GM19324 (cell line): Measurements from ENCODE around the gene UNC93A.
"Not testable (repeated sequence)": the region's sequence is repeated elsewhere in the genome, so short reads cannot be mapped to it uniquely, and the experiment has no call there.

Experiments
- ATAC-seq: cut with Tn5 transposase; IDR thresholded peaks from one replicate; pipeline ENCODE4 v1.9.1; 2021; ENCODE audit warnings: mild to moderate bottlenecking, moderate library complexity; ENCODE audit not compliant: unreplicated experiment, low FRiP score

The UNC93A gene

DNA sequence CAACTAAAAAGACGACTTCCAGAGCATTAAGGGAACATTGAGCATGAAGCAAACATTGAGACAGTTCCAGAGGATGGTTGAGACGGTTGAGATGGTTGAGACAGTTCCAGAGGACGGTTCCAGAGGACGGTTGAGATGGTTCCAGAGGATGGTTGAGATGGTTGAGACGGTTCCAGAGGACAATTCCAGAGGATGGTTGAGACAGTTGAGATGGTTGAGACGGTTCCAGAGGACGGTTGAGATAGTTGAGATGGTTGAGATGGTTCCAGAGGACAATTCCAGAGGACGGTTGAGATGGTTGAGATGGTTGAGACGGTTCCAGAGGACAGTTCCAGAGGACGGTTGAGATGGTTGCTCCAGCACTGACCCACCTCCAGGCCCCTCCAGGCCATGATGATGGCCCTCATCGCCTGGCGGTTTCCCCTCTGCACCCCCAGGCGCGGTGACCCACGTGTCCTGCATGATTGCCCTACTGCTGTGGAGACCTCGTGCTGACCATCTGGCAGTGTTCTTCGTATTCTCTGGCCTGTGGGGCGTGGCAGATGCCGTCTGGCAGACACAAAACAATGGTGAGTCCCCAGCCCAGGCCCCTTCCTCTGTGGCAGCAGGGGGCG lies 16.3 kb downstream of the UNC93A start:
- no peak for ATAC-seq

DNA sequence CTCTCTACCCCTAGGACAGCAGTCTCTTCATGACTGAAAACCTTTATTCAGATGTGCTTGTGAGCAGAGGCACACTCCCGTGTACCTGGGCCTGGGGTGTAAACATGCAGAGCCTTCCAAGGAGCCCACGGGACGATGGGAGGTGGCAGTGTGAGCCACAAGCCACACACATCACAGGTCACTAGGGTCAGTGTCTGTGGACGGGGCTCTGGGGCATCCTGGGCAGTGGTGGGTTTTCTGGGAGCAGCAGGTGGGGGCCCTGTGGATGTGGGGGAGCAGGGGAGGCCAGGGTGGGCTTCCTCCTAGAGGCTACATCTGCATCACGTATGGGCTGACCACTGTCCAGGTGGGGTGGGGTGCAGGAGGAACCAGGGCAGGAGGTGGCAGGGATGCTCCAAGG lies 17.1 kb downstream of the UNC93A start:
- ATAC-seq, result no peak

DNA sequence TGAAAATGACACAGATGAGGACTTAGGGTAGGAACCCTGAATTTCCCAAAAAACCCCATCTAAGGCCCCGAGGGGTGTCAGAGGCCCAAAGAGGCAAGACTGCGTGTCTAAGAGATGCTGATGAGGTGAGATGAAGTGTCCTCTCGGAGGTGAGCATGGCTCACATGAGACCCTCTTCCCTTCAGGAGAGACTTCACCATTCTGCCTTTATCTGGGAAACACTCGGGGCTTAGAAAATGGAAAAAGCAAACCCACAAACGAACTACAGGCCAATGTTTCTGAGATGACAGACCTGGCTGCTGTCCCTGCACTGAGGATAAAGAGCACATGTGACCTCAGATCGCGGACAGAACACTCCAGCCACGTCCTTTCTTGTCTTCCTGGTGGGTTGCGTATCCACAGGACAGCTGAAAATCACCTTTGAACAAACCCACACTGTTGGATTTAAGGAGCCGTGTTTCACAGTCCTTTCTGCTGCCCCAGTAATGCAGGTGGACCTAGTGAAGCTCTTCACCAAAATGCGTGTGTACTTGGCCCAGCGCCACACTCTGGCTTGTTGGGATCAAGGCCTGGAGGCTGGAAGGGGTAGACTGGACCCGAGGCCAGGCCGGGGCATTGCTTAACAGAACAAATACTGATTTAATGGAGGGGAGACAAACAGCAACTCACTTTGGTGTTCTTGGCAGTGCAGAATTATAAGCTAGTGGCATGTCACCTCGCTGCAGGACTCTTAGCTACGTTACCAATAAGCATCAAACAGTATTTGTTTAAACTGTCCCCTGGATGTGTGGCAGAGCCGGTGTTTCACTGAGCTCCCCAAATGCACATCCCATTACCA lies 18.5 kb downstream of the UNC93A start:
- not testable (repeated sequence) for ATAC-seq

DNA sequence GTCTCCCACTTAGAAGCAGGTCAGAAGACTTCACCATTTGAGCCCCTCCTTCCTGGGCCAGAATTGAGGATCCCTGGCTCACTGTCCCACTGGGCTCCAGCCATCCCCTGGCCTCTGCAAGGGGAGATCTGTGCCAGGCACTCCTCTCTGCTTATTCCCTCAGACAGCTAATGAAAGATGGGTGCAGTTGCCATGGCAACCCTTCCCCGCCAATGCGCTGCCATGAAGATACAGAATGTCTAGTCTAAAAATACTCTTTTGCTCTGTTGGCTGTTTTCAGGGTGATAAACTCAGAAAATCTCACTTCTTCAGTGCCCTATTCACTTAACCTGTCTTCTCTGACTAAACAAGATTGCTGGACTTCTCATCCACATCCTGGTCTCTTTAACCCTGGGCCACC lies 20.2 kb downstream of the UNC93A start:
- no peak for ATAC-seq

DNA sequence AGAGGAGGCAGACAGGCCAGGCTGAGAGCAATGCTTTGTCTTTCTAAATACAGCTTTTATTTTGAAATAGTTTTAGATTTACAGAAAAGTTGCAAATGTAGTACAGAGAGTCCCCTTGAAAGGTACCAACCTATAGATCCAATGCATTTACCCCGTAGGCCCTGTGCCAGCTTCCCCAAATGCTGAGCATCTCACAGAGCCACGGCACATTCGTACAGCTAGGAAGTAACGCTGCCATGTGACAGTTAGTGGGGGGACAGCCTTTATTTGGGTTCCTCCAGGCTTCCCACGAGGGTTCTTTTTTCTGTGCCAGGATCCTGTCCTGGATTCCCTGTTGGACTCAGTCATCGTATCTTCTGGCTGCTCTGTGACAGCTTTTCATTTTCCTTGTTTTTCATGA lies 20.6 kb downstream of the UNC93A start:
- not testable (repeated sequence) for ATAC-seq

DNA sequence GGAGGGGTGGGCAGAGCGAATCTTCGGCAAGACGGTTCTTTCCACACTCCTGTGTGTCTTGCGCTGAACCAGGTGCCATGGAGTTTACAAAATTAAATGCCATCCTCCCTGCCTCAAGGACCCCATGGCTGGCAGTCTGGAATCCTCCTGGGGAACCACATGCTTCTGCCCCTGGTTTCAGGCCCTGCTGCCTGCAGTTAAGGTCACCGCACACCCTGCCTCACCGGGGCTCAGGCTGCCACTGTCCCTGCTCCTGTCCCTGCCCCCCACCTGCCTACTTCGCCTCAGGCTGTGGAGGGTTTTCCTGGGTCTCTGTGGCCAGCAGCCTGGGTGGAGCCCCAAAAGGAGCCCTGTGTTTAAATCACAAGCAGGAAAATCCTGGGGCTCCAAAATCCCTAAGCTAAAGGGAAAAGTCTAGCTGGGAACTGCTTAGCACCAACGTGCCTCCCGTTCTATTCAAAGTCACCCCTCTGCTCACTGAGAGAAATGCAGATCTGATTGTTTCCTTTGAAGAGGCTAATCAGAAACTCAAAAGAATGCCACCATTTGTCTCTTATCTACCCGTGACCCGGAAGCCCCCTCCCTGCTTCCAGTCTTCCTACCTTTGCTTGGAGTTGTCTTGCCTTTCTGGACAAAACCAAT lies 23.2 kb downstream of the UNC93A start:
- ATAC-seq, result no peak

DNA sequence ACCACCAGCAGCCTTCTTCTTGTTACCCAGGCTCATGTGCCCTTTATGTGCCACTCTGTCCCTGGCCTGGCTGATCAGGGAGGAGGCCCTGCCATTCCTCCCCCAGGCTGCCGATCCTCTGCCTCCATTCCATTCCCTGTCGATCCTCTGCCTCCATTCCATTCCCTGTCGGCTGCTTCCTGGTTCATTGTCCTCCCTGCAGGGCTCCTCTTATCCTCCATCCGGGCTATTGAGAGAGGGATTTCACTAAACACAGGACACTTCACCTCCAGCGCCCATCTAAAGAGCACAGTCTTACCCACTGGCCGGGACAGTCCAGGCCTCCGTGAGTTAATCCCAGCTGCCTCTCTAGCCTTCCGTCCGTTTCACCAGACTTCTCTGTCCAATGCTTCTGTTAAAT lies 26.1 kb downstream of the UNC93A start:
- no peak for ATAC-seq

DNA sequence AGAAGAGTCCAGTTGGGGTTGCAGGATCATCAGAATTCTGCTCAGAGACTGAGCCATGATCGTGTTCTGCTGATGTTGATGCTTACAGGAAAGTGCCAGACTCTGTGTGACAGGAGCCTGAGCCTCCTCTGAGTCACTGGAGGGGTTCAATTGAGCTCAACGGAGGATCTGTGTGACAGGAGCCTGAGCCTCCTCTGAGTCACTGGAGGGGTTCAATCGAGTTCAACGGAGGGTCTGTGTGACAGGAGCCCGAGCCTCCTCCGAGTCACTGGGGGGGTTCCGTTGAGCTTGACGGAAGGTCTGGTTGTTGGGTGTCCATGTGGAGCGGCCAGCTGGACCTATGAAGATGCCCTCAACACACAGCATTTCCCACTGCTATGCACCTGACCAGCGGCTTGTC lies 27.2 kb downstream of the UNC93A start:
- ATAC-seq, result not testable (repeated sequence)

DNA sequence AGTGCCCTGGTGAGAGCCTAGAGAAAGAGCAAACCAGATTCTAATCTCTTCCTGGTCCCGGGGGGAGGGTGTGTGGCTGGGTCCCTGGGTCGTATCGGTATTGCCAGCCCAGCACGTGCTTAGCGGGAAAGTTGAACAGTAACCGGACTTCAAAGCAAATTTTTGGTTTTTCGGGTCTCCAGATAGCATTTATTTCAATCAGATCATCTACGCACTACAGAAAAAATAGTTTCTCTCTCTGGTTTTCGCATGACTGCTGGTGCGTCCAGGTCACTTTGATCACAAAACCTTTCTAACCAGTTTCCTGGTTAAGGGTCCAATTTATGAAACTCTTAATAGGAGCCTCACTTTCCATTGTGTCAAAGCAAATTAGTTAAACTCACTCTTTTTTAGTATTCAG lies 27.7 kb downstream of the UNC93A start:
- not testable (repeated sequence) for ATAC-seq

DNA sequence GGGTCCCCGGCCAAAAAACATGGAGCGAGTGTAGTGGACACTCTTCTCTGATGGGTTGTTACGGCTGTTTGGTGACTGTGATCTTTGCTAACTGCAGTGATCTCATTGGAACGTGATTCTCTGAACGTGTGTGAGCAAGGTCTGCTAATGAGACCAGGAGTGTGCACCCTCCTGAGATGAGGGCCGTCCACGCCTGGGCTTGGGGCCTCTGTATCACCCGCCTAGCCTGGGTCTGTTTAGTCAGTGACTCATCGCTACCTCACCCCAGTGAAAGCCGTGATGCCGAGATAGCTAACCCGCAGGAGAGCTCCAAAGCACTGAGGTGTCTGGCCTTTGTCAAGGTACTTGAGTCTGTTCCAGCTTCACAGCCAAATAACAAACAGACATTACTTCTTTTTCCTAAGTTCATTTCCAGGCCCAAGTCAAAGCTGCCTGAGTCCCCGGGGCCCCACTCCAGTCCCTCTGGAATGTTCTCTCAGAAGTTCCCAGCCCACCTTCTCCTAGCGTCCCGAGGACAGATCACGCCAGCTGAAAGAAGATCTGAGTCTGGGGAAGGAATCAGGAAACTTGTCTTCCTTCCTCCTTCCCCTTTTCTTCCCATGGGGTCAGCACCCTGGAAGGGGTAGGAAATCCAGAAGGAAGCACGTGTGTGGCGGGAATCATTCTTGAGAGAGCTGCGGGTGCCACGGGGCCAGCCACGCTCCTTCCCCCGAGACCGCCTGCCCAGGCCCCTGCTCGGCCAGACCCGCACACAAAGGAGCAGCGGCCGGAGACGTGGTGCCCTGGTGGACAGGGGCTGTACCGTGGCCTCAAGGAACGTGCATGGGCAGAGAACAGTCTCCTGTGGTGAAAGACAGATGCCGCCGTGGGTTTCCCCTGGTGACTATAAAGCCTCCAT lies 29.0 kb downstream of the UNC93A start:
- ATAC-seq, result not testable (repeated sequence)

DNA sequence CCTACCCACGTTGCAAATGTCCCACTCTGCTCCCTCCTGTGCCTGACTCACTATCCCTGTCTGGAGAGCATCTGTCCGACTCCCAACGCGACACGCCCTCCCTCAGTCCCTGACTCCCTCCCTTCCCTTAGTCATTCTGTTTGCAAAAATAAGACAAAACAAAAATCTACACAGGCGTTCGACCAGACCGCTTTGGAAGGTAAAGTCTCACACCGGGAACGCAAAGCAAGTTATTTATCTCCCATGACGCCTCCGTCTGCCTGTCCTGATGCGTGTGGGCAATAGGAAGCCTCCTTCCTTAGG lies 29.6 kb downstream of the UNC93A start:
- ATAC-seq, result not testable (repeated sequence)

DNA sequence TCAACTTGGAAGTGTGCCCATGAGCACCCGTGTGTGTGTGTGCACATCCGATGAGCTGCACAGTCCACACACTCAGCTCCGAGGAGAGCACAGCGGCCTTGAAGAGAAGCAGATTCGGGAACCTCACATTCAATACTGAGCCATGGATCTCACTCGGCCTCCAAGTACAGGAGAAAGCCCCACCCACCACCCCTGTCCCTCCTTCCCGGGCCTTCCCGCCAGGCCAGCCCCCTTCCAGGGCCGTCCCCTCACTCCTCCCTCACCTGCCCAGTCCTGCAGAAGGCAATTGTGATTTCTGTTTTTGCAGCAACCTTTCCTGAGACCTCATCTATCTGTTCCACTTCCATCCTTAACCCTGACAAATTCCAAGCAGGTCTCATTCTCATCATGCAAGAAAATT lies 30.1 kb downstream of the UNC93A start:
- not testable (repeated sequence) for ATAC-seq

DNA sequence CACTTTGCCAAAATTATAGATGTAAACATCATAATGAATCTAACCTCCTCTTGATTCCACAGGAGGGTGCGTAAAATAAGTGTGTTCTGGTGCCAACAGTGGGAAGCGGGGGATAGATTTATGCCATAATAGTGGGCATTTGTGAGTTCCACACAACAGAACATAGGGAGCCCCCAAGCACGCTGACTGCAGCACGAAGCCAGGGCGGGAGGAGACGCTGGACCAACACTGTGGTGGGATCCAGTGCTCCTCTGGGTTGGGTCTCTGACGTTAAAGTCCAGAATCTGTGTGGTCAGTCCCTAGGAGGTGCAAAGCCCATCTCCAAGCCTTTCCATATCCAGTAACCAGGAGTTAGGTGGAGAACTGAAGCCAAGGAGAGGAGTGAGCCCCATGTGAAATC lies 32.0 kb downstream of the UNC93A start:
- no peak for ATAC-seq

DNA sequence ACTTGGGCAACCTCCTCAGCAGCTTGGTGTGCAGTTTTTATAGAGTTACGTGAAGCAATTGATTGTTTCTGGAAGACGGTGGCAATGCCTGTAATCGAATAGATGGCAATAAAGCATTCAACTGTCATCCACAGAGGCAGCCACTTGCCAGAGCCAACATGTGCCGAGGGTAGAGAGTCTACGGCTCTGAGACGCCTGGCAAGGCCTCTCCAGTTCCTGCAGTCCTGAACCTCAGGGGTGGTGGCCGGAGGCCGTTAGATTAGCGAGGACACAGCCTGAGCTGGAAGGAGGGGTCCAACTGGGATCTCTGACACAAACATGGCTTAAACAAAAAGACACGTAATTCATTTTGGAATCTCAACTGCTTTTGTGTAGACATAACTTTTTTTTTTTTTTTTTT lies 33.0 kb downstream of the UNC93A start:
- ATAC-seq, result no peak

DNA sequence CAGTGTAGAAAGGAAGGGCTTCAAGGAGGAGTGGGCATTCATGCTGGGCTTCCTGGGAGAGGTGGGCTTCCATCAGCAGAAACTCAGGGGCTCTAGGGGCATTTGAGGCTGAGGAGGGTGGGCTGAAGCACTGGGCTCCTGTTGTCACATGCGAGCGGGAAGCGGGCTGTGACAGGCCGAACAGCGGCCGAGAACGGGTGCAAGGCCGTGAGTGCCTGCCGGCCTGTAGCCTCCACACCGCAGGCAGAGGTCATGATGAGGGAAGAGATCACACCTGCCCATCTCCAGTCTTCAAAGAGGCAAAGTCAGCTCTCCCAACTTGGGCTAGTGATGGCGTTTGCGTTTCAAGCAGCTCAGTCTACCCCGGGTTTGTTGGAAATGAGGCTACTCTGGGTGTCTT lies 34.7 kb downstream of the UNC93A start:
- no peak for ATAC-seq

DNA sequence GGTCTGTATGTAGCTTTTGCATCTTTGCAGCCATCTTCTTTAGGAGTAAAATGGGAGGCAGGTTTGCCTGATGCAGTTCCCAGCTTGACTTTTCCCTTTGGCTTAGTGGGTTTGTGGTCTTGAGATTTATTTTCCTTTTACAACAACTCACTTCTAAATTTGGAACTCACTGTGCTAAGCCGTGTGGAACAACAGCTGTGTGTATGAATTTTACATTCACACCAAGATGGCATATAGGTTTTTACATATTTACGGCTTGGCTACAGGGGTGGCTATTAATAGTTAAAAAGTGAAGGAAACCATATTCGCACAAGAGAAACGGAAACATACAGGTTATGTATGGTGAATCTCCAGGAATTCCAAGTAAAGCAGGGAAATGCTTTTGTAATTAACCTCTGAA lies 36.3 kb downstream of the UNC93A start:
- ATAC-seq, result no peak

DNA sequence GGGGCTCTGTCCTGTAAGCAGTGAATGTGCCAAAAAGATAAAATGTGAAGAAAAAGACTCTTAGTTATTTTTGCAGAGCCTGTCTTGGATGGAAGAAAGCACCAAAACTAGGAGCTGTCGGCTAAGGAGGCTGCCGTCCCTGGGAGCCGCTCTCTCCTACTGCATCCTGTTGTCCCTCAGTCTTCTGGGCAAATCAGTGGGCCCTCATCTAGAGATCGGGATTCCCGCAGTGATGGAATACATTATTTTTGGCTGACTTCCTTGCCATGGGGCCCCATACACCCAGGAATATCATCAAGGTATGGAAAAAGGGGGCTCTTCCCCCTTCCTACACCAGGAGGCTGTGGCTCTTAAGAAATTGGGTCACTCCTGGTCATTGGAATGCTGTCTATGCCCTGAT lies 37.0 kb downstream of the UNC93A start:
- no peak for ATAC-seq

DNA sequence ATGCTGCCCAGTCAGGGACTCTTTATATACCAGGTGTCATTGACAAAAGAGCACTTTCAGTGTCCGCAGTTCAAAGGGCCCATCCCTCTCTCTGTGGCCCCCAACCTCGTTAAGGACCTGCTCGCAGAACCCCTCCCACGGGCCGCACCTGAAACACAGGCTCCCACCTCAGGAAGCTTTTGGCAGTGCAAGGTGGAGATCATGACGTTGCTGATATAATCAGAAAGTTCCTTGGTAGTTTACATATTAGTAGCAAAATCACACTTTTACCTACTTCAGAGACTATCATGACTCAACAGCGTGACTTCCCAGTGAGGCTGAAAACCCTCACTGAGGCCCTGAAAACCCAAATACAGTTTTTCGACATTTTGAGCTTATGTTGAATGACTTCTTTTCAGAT lies 37.9 kb downstream of the UNC93A start:
- ATAC-seq, result no peak

DNA sequence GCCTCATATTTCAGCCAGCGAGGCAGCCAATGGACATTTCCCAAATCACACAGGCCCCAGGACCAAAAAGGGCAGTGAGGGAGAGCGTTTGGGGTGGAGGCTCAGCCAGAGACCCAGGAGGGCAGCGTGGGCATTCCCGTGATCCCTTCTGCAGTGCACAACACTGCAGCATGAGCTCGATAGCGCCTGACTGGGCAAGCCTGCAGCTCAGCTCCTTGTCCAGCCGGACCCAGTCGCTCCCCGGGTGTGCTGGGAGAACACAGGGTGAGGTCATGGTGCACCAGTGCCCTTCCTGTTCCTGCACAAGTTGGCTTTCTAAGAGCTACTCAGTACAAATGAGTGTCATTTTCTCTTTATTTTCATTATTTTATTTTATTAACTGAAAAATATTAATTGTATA lies 39.6 kb downstream of the UNC93A start:
- no peak for ATAC-seq

DNA sequence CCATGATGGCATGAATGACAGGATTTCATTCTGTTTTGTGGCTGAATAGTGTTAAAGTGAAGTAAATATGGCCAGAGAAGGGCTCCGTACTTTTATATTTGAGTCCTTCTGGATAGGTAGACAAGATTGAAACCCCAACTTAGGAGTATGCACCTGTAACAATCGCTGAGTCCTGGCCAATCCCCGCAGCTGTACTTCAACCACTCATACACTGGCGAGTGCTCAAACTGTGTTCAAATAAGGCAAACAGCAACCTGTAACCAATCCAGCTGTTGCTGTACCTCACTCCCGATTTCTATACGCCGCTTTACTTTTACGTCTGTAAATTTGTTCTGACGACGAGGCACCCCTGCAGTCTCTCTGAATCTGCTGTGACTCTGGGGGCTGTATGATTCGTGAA lies 40.5 kb downstream of the UNC93A start:
- no peak for ATAC-seq
